Sigmoid colon (tissue), 7 donors: ENCODE results near the gene RPS6KA2. TPM values are rescaled to one million over a fixed set of nuclear protein-coding genes. Genes with fewer than 3 reads are reported as not detected.
"Not testable (repeated sequence)": the region's sequence is repeated elsewhere in the genome, so short reads cannot be mapped to it uniquely, and the experiment has no call there.

Experiments used
- DNase-seq: peaks from one replicate; pipeline ENCODE4 v3.0.0-alpha.2; 2019
- H3K27ac ChIP-seq, 4 donors: fragments of 200-600 bp; sonication (generic); one replicate each; pipeline ENCODE4 v1.5.1; 2016 to 2019; ENCODE audit warnings: mild to moderate bottlenecking in 1 of 4
- H3K27me3 ChIP-seq, 3 donors: fragments of 200-600 bp; sonication (generic); one replicate each; pipeline ENCODE4 v1.5.1; 2019; ENCODE audit warnings: mild to moderate bottlenecking in 1 of 3
- H3K36me3 ChIP-seq, 4 donors: fragments of 200-600 bp; sonication (generic); one replicate each; pipeline ENCODE4 v1.5.1; 2016 to 2019
- H3K4me1 ChIP-seq, 4 donors: fragments of 200-600 bp; sonication (generic); one replicate each; pipeline ENCODE4 v1.5.1; 2017 to 2019
- H3K4me3 ChIP-seq, 4 donors: fragments of 200-600 bp; sonication (generic); one replicate each; pipeline ENCODE4 v1.5.1; 2017 to 2019; ENCODE audit warnings: mild to moderate bottlenecking in 2 of 4, moderate library complexity in 1 of 4
- H3K9me3 ChIP-seq, 4 donors: fragments of 200-600 bp in 3 of 4; sonication (generic) in 3 of 4; one replicate each; pipeline versions ENCODE4 v1.5.1 to v1.6.1; 2013 to 2019
- CTCF ChIP-seq, 4 experiments: fragments of 450-650 bp in 3 of 4; fragments of 200-600 bp in 1 of 4; IDR thresholded peaks; one replicate each; pipeline ENCODE4 v1.5.1; 2016 to 2019; ENCODE audit warnings: antibody characterized with exemption in 4 of 4, mild to moderate bottlenecking in 3 of 4, moderate library complexity in 2 of 4
- EP300 ChIP-seq, 4 donors: sonication (generic); formaldehyde crosslinking; IDR thresholded peaks; one replicate each; pipeline ENCODE4 v1.6.1; 2017; ENCODE audit warnings: antibody characterized with exemption in 4 of 4
- POLR2A ChIP-seq, 2 donors: fragments of 450-650 bp; IDR thresholded peaks; one replicate each; pipeline ENCODE4 v1.6.1; 2016; ENCODE audit warnings: antibody characterized with exemption in 2 of 2, mild to moderate bottlenecking in 2 of 2, moderate library complexity in 2 of 2
- POLR2AphosphoS5 ChIP-seq, 4 donors: sonication (generic); formaldehyde crosslinking; IDR thresholded peaks; one replicate each; pipeline ENCODE4 v1.6.1; 2017; ENCODE audit warnings: antibody characterized with exemption in 4 of 4
- WGBS, 2 donors: extraction: QIAGEN DNeasy Blood & Tissue Kit; methylation state at CpG; one replicate each; pipeline ENCODE4 v1.1.7; 2013; 5-methylcytosine and 5-hydroxymethylcytosine counted together
- intact Hi-C: fragments of 100-400 bp; cut with DNase I; formaldehyde crosslinking; loops from one replicate; pipeline ENCODE4 v1.15.1; 2023
- polyA plus RNA-seq, 3 donors: library from polyadenylated mRNA; stranded (reverse); fragments of 200-250 nt; gene quantifications; one replicate each; pipeline ENCODE4 v1.2.3, GENCODE V29; 2013
- total RNA-seq, 4 donors: library from RNA; depleted of rRNA; stranded (reverse); fragments of >200 nt; gene quantifications; one replicate each; pipeline ENCODE4 v1.1.0, GENCODE V29; 2016
- donor health status: healthy with polysubstance abuse.
- donor health status: Bipolar disorder and iron deficiency.
- donor health status: healthy.

RPS6KA2 gene
- total and polyA plus RNA-seq, 7 donors, result 6.5 to 44.7 (median 27.8) TPM

- WGBS, 2 donors, result 83 to 88% methylated on average over 10 of the region's 10 CpGs
- H3K27ac ChIP-seq, result no peak overlapping the region
- H3K4me3 ChIP-seq, result no peak overlapping the region
- no peaks in the 10 kb centered on the region for H3K36me3 ChIP-seq
- intact Hi-C loops, result no loop called here
- H3K27me3 ChIP-seq, result no peaks in the 10 kb centered on the region
- H3K4me1 ChIP-seq, result no peaks in the 10 kb centered on the region
- TF ChIP-seq POLR2AphosphoS5 (IDR thresholded peaks at IDR 0.05) (no peak), POLR2A (IDR thresholded peaks at IDR 0.05) (no peak), CTCF (IDR thresholded peaks at IDR 0.05) (no peak), EP300 (IDR thresholded peaks at IDR 0.05) (no peak)
- H3K9me3 ChIP-seq, result no peaks in the 10 kb centered on the region
- DNase-seq, result no peak
Measured at GRCh38 chr6:166636934-166637333, 9.9 kb upstream of the RPS6KA2 start.

GRCh38 chr6:166636191-166636933 is 9.3 kb upstream of the RPS6KA2 start:
- no peak overlapping the region for H3K4me3 ChIP-seq
- no peak for DNase-seq
- no peaks in the 10 kb centered on the region for H3K9me3 ChIP-seq
- 58 to 72% methylated on average over 6 of the region's 6 CpGs for WGBS, 2 donors
- TF ChIP-seq EP300 (IDR thresholded peaks at IDR 0.05), result no peak
- no peak for TF ChIP-seq CTCF (IDR thresholded peaks at IDR 0.05)
- TF ChIP-seq POLR2AphosphoS5 (IDR thresholded peaks at IDR 0.05), result no peak
- no peak for TF ChIP-seq POLR2A (IDR thresholded peaks at IDR 0.05)
- H3K27me3 ChIP-seq, result no peaks in the 10 kb centered on the region
- no peaks in the 10 kb centered on the region for H3K4me1 ChIP-seq
- no peaks in the 10 kb centered on the region for H3K36me3 ChIP-seq
- no peak overlapping the region for H3K27ac ChIP-seq
- intact Hi-C loops, result no loop called here

GRCh38 chr6:166635013-166635970 is 8.2 kb upstream of the RPS6KA2 start:
- TF ChIP-seq EP300 (IDR thresholded peaks at IDR 0.05) (no peak), POLR2A (IDR thresholded peaks at IDR 0.05) (no peak), CTCF (IDR thresholded peaks at IDR 0.05) (no peak), POLR2AphosphoS5 (IDR thresholded peaks at IDR 0.05) (no peak)
- DNase-seq, result no peak
- H3K27me3 ChIP-seq, result no peaks in the 10 kb centered on the region
- H3K36me3 ChIP-seq, result no peaks in the 10 kb centered on the region
- intact Hi-C loops, result no loop called here
- no peaks in the 10 kb centered on the region for H3K4me1 ChIP-seq
- H3K27ac ChIP-seq, result no peak overlapping the region
- H3K9me3 ChIP-seq, result no peaks in the 10 kb centered on the region
- no peak overlapping the region for H3K4me3 ChIP-seq
- WGBS, 2 donors, result 88 to 93% methylated on average over 20 of the region's 20 CpGs

- intact Hi-C loops, H3K27ac ChIP-seq, H3K4me1 ChIP-seq, H3K9me3 ChIP-seq, H3K27me3 ChIP-seq, DNase-seq, H3K36me3 ChIP-seq, H3K4me3 ChIP-seq: not testable (repeated sequence)
- 83 to 93% methylated on average over 4 of the region's 4 CpGs for WGBS, 2 donors
Measured at GRCh38 chr6:166634581-166634980, 7.5 kb upstream of the RPS6KA2 start.
